Right renal pelvis (tissue), 4 donors: ENCODE measurements around the gene MAPK13. TPM values are rescaled to one million over a fixed set of nuclear protein-coding genes. Genes with fewer than 3 reads are reported as not detected.
A peak's percentile ranks its signal among the peaks of the same experiment; 100 is the strongest.
"Not testable (repeated sequence)": the region's sequence is repeated elsewhere in the genome, so short reads cannot be mapped to it uniquely, and the experiment has no call there.

Source experiments
- DNase-seq, 4 donors: peaks; one replicate each; pipeline ENCODE4 v3.0.0-alpha.2; 2013; ENCODE audit warnings: low read depth in 4 of 4, low spot score in 3 of 4, missing footprints in 1 of 4
- polyA plus RNA-seq, 4 donors: library from polyadenylated mRNA; unstranded; fragments of 120-200 nt; gene quantifications; one replicate each; pipeline ENCODE4 v1.2.1, GENCODE V29; 2013; ENCODE audit not compliant: insufficient read length in 4 of 4

The MAPK13 gene
- polyA plus RNA-seq: 10 to 100 TPM; 20.7 to 24.5 (median 21.6) TPM

- no peak for DNase-seq
These were observed at the start of gene MAPK13 for GRCh38 chr6:36129941-36130666. Gene MAPK13, plus strand, starts transcription at chr6:36130513. Its CDS starts 70 bp downstream, at chr6:36130583.

GRCh38 chr6:36082318-36082717 lies 48.0 kb upstream of the MAPK13 start:
- no peak for DNase-seq

DNA sequence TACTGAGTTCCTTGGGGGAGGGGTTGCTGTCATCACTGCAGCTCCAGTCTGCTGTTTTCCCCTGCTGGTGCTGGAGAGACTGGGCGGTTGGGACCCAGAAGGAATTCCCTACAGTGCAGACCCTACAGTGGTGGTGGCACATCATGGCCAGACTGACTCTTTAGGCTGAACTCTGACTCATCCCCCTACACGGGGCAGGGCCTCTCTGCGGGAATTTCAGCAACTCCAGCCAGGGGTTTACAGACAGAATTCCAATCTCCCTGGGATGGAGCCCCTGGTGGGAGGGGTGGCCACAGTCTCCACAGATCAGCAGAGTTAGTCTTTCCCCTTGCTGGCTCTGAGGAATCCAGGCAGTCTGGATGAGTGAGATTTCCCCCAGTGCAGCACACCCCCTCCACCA lies 46.9 kb upstream of the MAPK13 start:
- no peak for DNase-seq

- DNase-seq: not testable (repeated sequence)
These were observed 42.1 kb upstream of the MAPK13 start for GRCh38 chr6:36088204-36088603.

- DNase-seq: no peak
These were observed 41.3 kb upstream of the MAPK13 start for GRCh38 chr6:36089048-36089447.

GRCh38 chr6:36094238-36094637 lies 36.1 kb upstream of the MAPK13 start:
- DNase-seq: no peak

- DNase-seq: peak; percentile 69 to 76 (median 71)
These were observed 35.4 kb upstream of the MAPK13 start for GRCh38 chr6:36094753-36095496.

DNA sequence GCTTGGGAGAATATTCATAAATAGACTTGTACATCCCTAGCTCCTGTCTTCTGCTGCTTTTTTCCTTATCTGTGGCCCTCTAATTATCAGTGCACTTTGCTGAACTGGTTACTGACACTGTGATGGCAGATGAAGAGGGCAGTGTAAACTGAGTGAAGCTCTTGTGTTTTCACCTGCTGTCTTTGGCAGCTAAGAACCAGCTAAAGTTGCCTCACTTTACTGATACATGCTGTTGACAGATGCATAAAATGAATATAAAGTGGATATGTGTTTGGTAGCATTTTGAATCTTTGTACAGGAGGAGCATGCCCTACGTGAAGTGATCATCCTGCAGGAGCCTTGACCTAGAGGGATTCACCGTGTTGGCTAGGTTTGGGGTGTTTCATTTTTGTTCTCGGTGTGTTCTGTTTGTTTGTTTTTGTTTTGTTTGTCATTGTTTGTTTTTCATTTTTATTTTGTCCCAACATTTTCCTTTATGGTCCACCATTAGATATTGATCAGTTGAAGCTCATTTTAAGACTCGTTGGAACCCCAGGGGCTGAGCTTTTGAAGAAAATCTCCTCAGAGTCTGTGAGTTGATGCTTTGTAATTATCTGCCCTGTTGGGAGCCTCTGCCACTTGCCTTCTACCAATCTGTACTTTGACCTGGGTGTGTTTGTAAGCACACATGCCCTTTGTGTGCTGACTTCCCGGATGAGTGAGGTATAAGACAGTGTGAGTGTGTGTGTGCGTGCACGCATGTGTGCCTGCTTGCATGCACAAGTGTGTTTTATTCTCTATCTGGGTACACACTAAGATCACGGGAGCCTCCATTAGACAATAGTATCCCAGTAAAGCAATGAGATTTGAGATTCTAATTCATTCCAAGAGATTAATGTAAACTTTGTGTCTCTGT lies 34.6 kb upstream of the MAPK13 start:
- no peak for DNase-seq

- no peak for DNase-seq
These were observed 31.9 kb upstream of the MAPK13 start for GRCh38 chr6:36098253-36098919.

DNA sequence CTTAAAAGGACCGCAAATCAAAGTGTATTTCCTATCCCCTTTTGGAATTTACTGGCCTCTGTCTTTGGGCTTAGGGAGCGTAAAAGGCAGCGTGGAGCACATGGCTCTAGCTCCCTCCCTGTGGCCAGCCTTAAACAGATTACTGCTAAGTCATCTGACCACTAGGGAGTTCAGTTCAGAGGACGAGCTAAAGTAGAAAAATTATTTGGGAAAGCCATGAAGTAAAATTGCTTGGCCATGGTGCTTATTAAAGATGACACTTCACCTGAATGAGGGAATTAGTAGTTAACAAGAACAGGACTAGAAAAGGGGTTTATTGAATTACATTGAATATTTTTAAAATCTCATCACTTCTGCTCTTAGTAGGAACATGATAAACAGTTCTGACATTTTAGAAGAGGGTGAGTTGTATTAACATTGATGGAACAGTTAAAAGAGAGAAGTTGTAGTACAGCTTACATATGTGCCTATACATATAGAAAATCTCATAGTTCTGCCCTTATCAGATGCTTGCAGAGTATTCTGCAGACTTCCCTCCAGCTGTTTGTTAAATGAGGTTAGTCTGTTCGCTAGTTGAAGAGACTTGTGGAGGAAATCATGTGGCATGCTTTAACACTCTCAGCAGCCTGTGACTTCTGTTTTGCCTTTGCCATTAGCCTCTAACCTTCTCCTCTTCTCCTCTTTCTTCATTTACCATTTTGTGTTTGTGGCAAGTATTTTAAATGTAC lies 31.2 kb upstream of the MAPK13 start:
- DNase-seq: no peak

GRCh38 chr6:36099869-36100483 lies 30.3 kb upstream of the MAPK13 start:
- DNase-seq: no peak

DNA sequence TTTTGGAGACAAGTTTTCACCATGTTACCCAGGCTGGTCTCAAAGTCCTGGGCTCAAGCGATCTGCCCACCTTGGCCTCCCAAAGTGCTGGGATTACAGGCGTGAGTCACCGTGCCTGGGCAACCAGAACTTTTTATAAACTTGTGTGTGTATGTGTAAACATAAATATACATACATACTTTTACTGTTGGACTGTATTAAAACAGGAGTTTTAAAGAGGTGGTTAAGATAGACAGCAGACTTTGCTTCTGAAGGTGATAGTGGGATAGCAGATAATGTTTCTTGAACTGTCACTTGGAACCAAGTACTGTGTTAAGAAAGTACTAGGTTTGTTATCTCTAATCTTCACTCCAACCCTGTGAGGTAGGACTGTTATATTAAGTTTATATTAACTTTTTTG lies 28.6 kb upstream of the MAPK13 start:
- DNase-seq: no peak

- DNase-seq: no peak
These were observed 27.5 kb upstream of the MAPK13 start for GRCh38 chr6:36102853-36103252.

GRCh38 chr6:36104836-36105235 lies 25.5 kb upstream of the MAPK13 start:
- DNase-seq: no peak

DNA sequence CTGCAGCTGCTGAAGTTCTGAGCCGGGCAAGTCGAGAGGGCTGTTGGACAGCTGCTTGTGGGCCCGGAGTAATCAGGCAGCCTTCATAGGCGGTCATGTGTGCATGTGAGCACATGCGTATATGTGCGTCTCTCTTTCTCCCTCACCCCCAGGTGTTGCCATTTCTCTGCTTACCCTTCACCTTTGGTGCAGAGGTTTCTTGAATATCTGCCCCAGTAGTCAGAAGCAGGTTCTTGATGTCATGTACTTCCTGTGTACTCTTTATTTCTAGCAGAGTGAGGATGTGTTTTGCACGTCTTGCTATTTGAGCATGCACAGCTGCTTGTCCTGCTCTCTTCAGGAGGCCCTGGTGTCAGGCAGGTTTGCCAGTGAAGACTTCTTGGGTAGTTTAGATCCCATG lies 21.2 kb upstream of the MAPK13 start:
- no peak for DNase-seq

DNA sequence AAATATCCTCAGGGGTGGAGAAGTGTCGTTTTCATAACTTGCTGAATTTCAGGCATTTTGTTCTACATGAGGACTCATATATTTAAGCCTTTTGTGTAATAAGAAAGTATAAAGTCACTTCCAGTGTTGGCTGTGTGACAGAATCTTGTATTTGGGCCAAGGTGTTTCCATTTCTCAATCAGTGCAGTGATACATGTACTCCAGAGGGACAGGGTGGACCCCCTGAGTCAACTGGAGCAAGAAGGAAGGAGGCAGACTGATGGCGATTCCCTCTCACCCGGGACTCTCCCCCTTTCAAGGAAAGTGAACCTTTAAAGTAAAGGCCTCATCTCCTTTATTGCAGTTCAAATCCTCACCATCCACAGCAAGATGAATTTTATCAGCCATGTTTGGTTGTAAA lies 20.3 kb upstream of the MAPK13 start:
- DNase-seq: no peak

DNA sequence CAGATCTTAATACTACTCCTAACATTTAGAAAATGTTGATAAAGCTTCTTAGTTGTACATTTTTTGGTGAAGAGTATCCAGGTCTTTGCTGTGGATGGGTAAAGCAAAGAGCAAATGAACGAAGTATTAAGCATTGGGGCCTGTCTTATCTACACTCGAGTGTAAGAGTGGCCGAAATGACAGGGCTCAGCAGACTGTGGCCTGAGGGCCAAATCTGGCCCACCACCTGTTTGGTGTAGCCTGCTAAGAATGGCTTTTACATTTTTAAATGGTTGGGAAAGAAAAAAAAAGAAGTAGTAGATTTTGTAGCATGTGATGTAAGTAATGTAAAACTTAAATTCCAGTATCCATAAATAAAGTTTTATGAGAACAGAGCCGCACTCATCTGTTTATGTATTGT lies 19.4 kb upstream of the MAPK13 start:
- DNase-seq: no peak

GRCh38 chr6:36111526-36111925 lies 18.8 kb upstream of the MAPK13 start:
- no peak for DNase-seq

DNA sequence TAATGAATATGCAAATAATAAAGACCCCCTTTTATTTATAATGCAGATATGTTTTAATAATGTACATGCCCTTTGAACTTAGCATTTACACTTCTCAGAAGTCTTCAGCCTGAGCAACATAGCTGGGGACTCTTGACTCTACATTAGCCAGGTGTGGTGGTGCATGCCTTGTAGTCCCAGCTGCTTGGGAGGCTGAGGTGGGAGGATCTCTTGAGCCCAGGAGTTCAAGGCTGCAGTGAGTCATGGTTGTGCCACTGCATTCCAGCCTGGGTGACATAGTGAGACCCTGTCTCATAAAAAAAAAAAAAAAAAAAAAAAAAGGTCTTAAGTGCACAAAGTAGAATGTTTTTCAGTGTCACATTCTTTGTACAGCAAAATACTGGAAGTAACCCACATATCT lies 17.3 kb upstream of the MAPK13 start:
- no peak for DNase-seq
